ENCODE data around the gene AGBL4. TPM values are rescaled to one million over a fixed set of nuclear protein-coding genes. Genes with fewer than 3 reads are reported as not detected.

The AGBL4 gene
- total and polyA plus RNA-seq, 2 of the 13 experiments (the other 11 are each of a cell fraction or from before 2014, with no cell fraction given): not detected

GRCh38 chr1:49333906-49334305, 689.8 kb downstream of the AGBL4 start:
- H3K79me2 ChIP-seq (ENCODE audit: insufficient read depth, low read length): no peaks in the 10 kb centered on the region
- FAIRE-seq (no peak), ATAC-seq (no peak)

More at GRCh38 chr1:49333906-49334305, 689.8 kb downstream of the AGBL4 start:
- Histone ChIP-seq H3K4me1 (ENCODE audit: insufficient read depth, low read length) (no peaks in the 10 kb centered on the region), H2AFZ (ENCODE audit: low read length) (no peak overlapping the region), H4K20me1 (ENCODE audit: insufficient read depth, low read length) (no peaks in the 10 kb centered on the region), H3K9ac (ENCODE audit: insufficient read depth, low read depth, low read length) (no peak overlapping the region), H3K4me2 (ENCODE audit: low read depth, low read length) (no peak overlapping the region), H3K27me3 (ENCODE audit: control insufficient read depth in 1 of 2, insufficient read depth in 2 of 2, low read length in 2 of 2) (no peaks in the 10 kb centered on the region), H3K9me3 (ENCODE audit: low read length) (peaks cover 65% of the 10 kb centered on the region), H3K36me3 (replicated peaks in 1 of 2; ENCODE audit: control insufficient read depth in 1 of 2, insufficient read depth in 2 of 2, low read length in 2 of 2) (no peaks in the 10 kb centered on the region), H3K27ac (ENCODE audit: extremely low read length, insufficient read depth, low read length) (no peak overlapping the region), H3K4me3 (replicated peaks in 1 of 3; ENCODE audit: insufficient read depth in 1 of 3, low read depth in 2 of 3, low read length in 3 of 3) (no peak overlapping the region)
- POLR2A ChIA-PET: no interaction called here
- TF ChIP-seq SP1 (IDR thresholded peaks at IDR 0.05) (no peak), SP1 (CRISPR knock-in tag; IDR thresholded peaks at IDR 0.05) (no peak), ZNF510 (CRISPR knock-in tag; IDR thresholded peaks at IDR 0.05; ENCODE audit: low read depth) (no peak), CSRNP2 (CRISPR knock-in tag; conservative IDR thresholded peaks at IDR 0.05; ENCODE audit: low read depth) (no peak), ARID2 (CRISPR knock-in tag; IDR thresholded peaks at IDR 0.05; ENCODE audit: borderline replicate concordance) (no peak)
- TF ChIP-seq, protein P1, sequence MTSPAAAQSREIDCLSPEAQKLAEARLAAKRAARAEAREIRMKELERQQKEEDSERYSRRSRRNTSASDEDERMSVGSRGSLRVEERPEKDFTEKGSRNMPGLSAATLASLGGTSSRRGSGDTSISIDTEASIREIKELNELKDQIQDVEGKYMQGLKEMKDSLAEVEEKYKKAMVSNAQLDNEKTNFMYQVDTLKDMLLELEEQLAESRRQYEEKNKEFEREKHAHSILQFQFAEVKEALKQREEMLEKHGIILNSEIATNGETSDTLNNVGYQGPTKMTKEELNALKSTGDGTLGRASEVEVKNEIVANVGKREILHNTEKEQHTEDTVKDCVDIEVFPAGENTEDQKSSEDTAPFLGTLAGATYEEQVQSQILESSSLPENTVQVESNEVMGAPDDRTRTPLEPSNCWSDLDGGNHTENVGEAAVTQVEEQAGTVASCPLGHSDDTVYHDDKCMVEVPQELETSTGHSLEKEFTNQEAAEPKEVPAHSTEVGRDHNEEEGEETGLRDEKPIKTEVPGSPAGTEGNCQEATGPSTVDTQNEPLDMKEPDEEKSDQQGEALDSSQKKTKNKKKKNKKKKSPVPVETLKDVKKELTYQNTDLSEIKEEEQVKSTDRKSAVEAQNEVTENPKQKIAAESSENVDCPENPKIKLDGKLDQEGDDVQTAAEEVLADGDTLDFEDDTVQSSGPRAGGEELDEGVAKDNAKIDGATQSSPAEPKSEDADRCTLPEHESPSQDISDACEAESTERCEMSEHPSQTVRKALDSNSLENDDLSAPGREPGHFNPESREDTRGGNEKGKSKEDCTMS (CRISPR knock-in tag; conservative IDR thresholded peaks at IDR 0.05): no peak
- no TSS peak for BruUV-seq (replicated peaks)
- 0% methylated on average over 2 of the region's 2 CpGs for WGBS (ENCODE audit: low lambda C conversion rate)
- DNase-seq (ENCODE audit: low spot score): no peak
- CTCF ChIA-PET (ENCODE audit: low intra/inter-chr PET ratio, low total read pairs): no interaction called here
- intact Hi-C loops (cut with micrococcal nuclease; ENCODE audit: unreplicated experiment) (no loop called here), in situ Hi-C loops (cut with HindIII; ENCODE audit: extremely low pct_ligation_motif_present, low pct_unique_long_range_greater_than_20kb) (no loop called here)
